Astrocyte of the spinal cord (primary cell): ENCODE measurements around the gene ARHGEF26.

Experiments used
- DNase-seq: peaks from one replicate; pipeline ENCODE4 v3.0.0; 2011; ENCODE audit warnings: low read depth, low spot score
- H3K4me3 ChIP-seq: 2 replicates; pipeline ENCODE4 v1.5.1; 2011; ENCODE audit warnings: low read depth, mild to moderate bottlenecking, low read length, moderate library complexity
- CTCF ChIP-seq: IDR thresholded peaks from 2 replicates; pipeline ENCODE4 v1.5.1; 2012; ENCODE audit warnings: low read depth, mild to moderate bottlenecking, low read length, inconsistent platforms
- in situ Hi-C: cut with HindIII; loops from 2 replicates; pipeline ENCODE4 v1.10.0; 2017; ENCODE audit warnings: low sequenced_read_pairs

Gene ARHGEF26

GRCh38 chr3:154176036-154176435 lies 54.8 kb downstream of the ARHGEF26 start:
- DNase-seq = no peak
- in situ Hi-C loops = no loop called here
- H3K4me3 ChIP-seq = no peak overlapping the region
- no peak for TF ChIP-seq CTCF

- H3K4me3 ChIP-seq = no peak overlapping the region
- in situ Hi-C loops = no loop called here
- TF ChIP-seq CTCF = no peak
- no peak for DNase-seq
Observed at GRCh38 chr3:154177406-154177805, 56.2 kb downstream of the ARHGEF26 start.

- no peak for TF ChIP-seq CTCF
- no peak overlapping the region for H3K4me3 ChIP-seq
- no peak for DNase-seq
- in situ Hi-C loops = no loop called here
Observed at GRCh38 chr3:154178172-154178571, 57.0 kb downstream of the ARHGEF26 start.

GRCh38 chr3:154180836-154181691 lies 59.9 kb downstream of the ARHGEF26 start:
- in situ Hi-C loops = no loop called here
- no peak for TF ChIP-seq CTCF
- no peak for DNase-seq
- H3K4me3 ChIP-seq = no peak overlapping the region

- in situ Hi-C loops = no loop called here
- no peak overlapping the region for H3K4me3 ChIP-seq
- no peak for DNase-seq
- TF ChIP-seq CTCF = no peak
Observed at GRCh38 chr3:154182322-154182922, 61.2 kb downstream of the ARHGEF26 start.

- in situ Hi-C loops = no loop called here
Observed at GRCh38 chr3:154182975-154183374, 61.8 kb downstream of the ARHGEF26 start.

More at GRCh38 chr3:154182975-154183374, 61.8 kb downstream of the ARHGEF26 start:
- DNase-seq = no peak
- TF ChIP-seq CTCF = no peak
- H3K4me3 ChIP-seq = no peak overlapping the region
